Dendritic cell treated with granulocyte-macrophage colony-stimulating factor and Interleukin-4, amounts not matched to agents 40 ng/mL and 50 ng/mL, for 4 days (primary cell): ENCODE data around the gene LMBRD1.
"Not testable (repeated sequence)": the region's sequence is repeated elsewhere in the genome, so short reads cannot be mapped to it uniquely, and the experiment has no call there.

Experiments
- H3K27ac Mint-ChIP-seq: one replicate; pipeline ENCODE4 v1.8.0; 2022; ENCODE audit warnings: mild to moderate bottlenecking, mixed read lengths
- H3K27me3 Mint-ChIP-seq: one replicate; pipeline ENCODE4 v1.8.0; 2022; ENCODE audit warnings: mild to moderate bottlenecking, mixed read lengths
- H3K36me3 Mint-ChIP-seq: one replicate; pipeline ENCODE4 v1.8.0; 2022; ENCODE audit warnings: low read depth, mixed read lengths
- H3K4me1 Mint-ChIP-seq: one replicate; pipeline ENCODE4 v1.8.0; 2022; ENCODE audit warnings: low read depth, mixed read lengths
- H3K4me3 Mint-ChIP-seq: one replicate; pipeline ENCODE4 v1.8.0; 2022; ENCODE audit warnings: mild to moderate bottlenecking, moderate library complexity, mixed read lengths
- H3K9me3 Mint-ChIP-seq: one replicate; pipeline ENCODE4 v1.8.0; 2022; ENCODE audit warnings: mixed read lengths
- intact Hi-C: fragments of 100-400 bp; cut with micrococcal nuclease; formaldehyde crosslinking; loops from one replicate; pipeline ENCODE4 v1.15.0; 2022

LMBRD1 gene

DNA sequence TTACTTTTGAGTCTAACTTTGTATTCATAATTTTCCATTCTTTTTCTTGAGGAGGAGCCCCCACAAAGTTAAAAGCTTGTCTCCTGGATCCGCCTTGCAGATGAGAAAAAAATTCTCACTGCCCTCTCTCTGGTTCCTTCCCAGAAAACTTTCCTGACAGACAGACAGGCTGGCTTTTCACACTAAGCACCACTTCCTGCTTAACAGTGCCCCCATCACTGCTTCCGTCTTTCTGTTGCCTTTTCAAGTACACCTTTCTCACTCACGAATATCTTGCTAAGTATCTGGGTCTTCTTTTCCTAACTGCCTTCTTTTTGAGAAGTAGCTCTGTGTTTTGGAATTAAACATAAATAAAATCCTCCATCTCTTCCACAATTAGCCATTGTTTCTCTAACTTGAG is 19.8 kb upstream of the LMBRD1 start:
- Mint-ChIP-seq H3K36me3 (no peaks in the 10 kb centered on the region), H3K9me3 (no peaks in the 10 kb centered on the region), H3K4me3 (no peak overlapping the region), H3K27me3 (peaks cover 7% of the 10 kb centered on the region), H3K27ac (no peak overlapping the region), H3K4me1 (peaks cover 35% of the 10 kb centered on the region)
- intact Hi-C loops, result no loop called here

DNA sequence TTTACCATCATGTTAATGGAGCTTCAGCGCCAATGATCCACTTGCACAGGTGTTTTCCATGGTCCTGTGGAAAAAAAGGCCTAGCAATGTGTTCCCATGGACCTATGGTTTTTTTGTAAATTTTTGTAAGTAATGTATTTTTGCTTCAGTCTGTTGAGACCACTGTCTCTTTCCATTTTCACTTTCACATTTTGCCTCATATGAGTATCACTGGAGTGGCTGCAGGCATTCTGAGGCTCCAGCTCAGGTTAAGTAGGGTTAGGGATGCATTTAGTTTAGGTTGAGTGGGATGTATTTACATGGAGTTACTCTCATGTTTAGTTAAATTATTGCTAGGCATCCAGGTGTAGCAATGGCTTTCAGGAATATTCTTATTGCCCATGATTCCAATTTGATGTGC is 19.2 kb upstream of the LMBRD1 start:
- no peaks in the 10 kb centered on the region for H3K9me3 Mint-ChIP-seq
- no peaks in the 10 kb centered on the region for H3K36me3 Mint-ChIP-seq
- H3K4me3 Mint-ChIP-seq, result no peak overlapping the region
- intact Hi-C loops, result no loop called here
- H3K4me1 Mint-ChIP-seq, result peaks cover 40% of the 10 kb centered on the region
- no peak overlapping the region for H3K27ac Mint-ChIP-seq
- peaks cover 7% of the 10 kb centered on the region for H3K27me3 Mint-ChIP-seq

DNA sequence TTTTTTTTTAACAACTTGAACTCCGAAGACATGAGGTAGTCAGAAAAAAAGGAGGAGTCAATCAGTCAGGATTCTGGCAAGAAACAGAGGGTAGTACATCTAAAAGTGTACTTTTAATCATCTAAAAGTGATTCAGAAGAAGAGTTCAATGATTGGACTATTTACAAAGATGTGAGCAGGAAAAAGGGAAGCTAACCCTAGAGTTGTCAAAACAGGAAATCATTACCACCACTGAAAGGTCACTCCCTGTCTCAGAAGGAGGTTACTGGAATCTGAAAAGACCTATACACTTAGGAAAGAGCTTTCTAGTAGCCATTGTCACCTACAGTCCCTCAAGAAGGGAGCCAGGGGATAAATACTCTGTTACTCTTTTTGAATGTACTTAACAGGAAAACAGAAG is 16.7 kb upstream of the LMBRD1 start:
- no peak overlapping the region for H3K4me3 Mint-ChIP-seq
- H3K27ac Mint-ChIP-seq, result no peak overlapping the region
- H3K27me3 Mint-ChIP-seq, result peaks cover 13% of the 10 kb centered on the region
- H3K4me1 Mint-ChIP-seq, result peaks cover 48% of the 10 kb centered on the region
- intact Hi-C loops, result no loop called here
- no peaks in the 10 kb centered on the region for H3K36me3 Mint-ChIP-seq
- H3K9me3 Mint-ChIP-seq, result no peaks in the 10 kb centered on the region

DNA sequence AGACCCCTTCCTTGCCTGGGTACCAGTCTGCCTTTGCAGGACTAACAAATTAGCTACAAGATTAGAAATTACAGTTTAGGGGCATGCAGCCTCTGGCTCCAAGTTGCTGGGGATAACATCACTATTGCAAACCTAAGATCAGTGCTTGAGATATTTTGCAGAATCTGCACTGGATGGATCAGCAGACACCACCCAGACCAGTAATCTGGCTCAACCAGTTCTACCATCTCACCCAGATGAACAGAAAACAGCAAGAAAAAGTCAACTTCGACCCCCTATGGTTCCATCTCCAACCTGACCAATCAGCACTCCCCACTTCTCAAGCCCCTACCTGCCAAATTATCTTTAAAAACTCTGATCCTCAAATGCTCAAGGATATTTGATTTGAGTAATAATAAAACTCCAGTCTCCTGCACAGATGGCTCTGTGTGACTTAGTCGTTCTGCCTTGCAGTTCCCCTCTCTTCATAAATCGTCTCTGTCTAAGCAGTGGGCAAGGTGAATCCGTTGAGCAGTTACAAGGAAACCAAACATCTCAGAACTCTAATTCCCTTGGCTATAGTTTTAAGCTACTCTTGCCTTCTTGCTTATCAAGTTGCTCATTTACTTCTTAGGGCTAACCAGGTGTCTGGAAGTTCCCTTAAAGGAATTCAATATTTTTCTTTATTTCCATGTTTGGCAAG is 16.1 kb upstream of the LMBRD1 start:
- no peak overlapping the region for H3K27ac Mint-ChIP-seq

DNA sequence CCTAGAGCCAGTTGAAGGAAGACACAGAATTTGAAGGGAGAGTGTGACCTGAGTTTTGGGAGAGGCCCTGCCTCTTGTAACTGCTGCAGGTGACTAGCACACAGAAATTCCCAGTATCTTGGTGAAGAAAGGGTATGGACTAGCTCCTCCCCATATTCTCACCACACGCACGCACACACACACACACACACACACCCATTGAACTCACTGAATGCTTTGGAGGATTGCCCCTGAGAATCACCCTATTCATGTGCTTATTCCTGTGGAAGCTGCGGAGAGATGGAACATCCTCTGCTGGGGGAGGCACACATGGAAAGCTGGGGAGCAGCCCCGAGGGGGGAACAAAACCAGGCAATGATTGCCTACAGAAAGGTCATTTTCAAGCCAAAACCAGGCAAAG is 6.2 kb upstream of the LMBRD1 start:
- intact Hi-C loops, result no loop called here
- H3K27ac Mint-ChIP-seq, result no peak overlapping the region
- H3K4me3 Mint-ChIP-seq, result no peak overlapping the region
- no peaks in the 10 kb centered on the region for H3K9me3 Mint-ChIP-seq
- no peaks in the 10 kb centered on the region for H3K36me3 Mint-ChIP-seq
- H3K4me1 Mint-ChIP-seq, result no peaks in the 10 kb centered on the region
- peaks cover 3% of the 10 kb centered on the region for H3K27me3 Mint-ChIP-seq

More for the DNA sequence above, 16.1 kb upstream of the LMBRD1 start:
- peaks cover 13% of the 10 kb centered on the region for H3K27me3 Mint-ChIP-seq
- intact Hi-C loops, result no loop called here
- H3K36me3 Mint-ChIP-seq, result no peaks in the 10 kb centered on the region
- H3K4me3 Mint-ChIP-seq, result no peak overlapping the region
- no peaks in the 10 kb centered on the region for H3K9me3 Mint-ChIP-seq
- peaks cover 53% of the 10 kb centered on the region for H3K4me1 Mint-ChIP-seq

DNA sequence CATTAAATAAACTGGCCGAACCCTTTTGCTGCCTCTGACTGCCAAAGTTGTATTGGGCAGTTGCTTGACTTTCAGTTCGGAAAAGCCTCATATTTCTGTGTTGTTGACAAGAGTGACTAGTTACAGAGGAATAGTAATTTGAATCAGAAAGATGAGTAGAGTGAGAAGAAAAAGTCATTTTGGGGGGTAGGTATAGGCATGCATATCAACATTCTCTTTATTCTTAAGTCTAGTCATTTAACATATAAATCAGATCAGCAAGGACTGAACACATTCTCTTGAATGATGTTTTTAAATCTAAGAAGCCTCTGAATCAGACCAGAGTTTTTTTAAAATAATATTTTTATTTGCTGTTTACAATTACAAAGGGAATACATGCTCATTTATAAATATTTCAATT is 4.9 kb upstream of the LMBRD1 start:
- peaks cover under 1% of the 10 kb centered on the region for H3K36me3 Mint-ChIP-seq
- no peak overlapping the region for H3K27ac Mint-ChIP-seq
- H3K4me1 Mint-ChIP-seq, result peaks cover 10% of the 10 kb centered on the region
- no peak overlapping the region for H3K4me3 Mint-ChIP-seq
- no peaks in the 10 kb centered on the region for H3K9me3 Mint-ChIP-seq
- peaks cover 3% of the 10 kb centered on the region for H3K27me3 Mint-ChIP-seq
- intact Hi-C loops, result no loop called here

DNA sequence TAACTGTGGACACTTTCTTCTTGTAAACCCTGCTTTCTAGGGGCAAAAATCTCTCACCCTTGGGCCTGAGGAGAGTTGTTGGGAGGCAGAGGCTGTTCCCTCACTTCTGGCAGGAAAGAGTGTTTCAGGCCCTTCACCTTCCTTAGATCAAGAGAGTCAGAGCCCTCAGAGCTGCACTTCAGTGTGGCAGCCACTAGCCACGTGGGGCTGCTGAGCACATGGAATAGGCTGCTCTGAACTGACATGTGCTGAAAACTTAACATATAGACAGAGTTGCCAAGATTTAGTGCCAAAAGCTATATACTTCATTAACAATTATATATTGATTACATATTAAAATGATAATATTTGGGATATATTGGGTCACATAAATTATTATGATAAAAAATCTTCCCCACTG is 4.4 kb upstream of the LMBRD1 start:
- intact Hi-C loops, result no loop called here
- no peak overlapping the region for H3K27ac Mint-ChIP-seq
- peaks cover 3% of the 10 kb centered on the region for H3K27me3 Mint-ChIP-seq
- peaks cover 11% of the 10 kb centered on the region for H3K4me1 Mint-ChIP-seq
- no peaks in the 10 kb centered on the region for H3K9me3 Mint-ChIP-seq
- no peak overlapping the region for H3K4me3 Mint-ChIP-seq
- H3K36me3 Mint-ChIP-seq, result peaks cover 5% of the 10 kb centered on the region

DNA sequence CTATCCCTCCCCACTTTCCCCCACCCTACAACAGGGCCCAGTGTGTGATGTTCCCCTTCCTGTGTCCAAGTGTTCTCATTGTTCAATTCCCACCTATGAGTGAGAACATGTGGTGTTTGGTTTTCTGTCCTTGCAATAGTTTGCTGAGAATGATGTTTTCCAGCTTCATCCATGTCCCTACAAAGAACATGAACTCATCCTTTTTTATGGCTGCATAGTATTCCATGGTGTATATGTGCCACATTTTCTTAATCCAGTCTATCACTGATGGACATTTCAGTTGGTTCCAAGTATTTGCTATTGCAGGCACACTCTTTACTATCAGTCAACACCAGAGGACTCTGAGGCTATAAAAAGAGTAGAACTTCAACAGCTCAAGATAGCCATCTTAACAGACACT is 2.0 kb upstream of the LMBRD1 start:
- intact Hi-C loops, result loop anchor here (5.0 to 10.0 kb wide), 2 partner anchors 614 to 866 kb away; partner anchors contain the start of genes FAM135A and SMAP1
- H3K27ac Mint-ChIP-seq, H3K27me3 Mint-ChIP-seq, H3K4me3 Mint-ChIP-seq, H3K9me3 Mint-ChIP-seq: not testable (repeated sequence)
- peaks cover 25% of the 10 kb centered on the region for H3K4me1 Mint-ChIP-seq
- H3K36me3 Mint-ChIP-seq, result peaks cover 11% of the 10 kb centered on the region

DNA sequence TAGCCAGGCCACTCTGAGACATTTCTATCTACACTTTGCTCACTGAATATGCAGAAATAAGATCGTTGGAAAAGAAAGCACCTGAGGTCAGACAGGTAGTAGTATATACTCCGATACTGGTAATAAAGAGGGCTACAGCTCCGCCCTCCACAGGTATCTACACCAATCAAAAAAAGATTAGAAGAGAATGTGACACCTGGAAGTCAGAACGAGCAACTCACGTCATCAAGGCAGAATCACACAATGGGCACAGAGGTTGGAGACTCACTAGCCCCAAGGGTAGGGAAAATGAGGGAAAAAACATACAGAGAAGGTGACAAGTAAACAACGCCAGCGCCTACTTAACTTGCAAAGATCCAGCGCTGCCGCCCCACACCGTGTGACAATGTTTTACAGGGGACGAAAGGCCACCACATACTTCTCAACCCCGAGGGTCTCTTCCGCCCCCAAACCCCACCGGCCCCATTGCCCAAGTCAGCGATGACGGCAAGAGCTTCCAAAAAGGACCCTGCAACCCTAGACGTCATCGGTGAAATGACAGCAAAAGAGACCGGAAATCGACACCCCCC is 653 bp downstream of the LMBRD1 start:
- H3K27ac Mint-ChIP-seq, result peak overlapping the region; percentile 93
- intact Hi-C loops, result loop anchor here (5.0 to 10.0 kb wide), 2 partner anchors 616 to 869 kb away; partner anchors contain the start of genes FAM135A and SMAP1
- no peaks in the 10 kb centered on the region for H3K27me3 Mint-ChIP-seq
- no peaks in the 10 kb centered on the region for H3K9me3 Mint-ChIP-seq
- peak overlapping the region; percentile 90 for H3K4me3 Mint-ChIP-seq
- peaks cover 44% of the 10 kb centered on the region for H3K4me1 Mint-ChIP-seq
- H3K36me3 Mint-ChIP-seq, result peaks cover 11% of the 10 kb centered on the region

DNA sequence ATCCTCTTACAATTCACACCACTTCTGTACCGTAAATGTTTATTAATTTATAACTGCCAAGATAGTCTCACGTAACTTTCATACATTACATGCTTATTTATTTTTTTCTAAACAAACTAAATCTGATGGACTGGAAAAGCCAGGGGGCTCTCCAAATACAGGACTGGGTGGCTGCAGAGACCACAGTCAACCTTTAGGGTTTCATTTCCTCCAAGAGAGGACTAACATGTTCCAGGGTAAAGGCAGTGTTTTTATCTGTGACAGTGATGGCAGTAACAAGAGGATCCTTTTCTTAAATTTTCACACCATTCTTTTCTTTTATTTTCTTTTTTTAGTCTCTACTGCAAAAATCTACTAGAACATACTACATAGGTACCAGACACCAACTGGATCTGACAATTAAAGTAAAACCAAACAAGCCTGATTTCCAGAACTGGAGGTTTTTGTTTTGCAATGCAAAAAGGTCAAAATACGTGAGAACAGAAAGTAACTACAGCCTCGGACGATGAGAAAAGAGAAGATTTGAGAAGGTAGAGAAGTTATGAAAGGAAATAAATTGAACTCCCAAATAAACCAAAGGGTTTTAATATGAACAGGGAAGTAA is 1.2 kb downstream of the LMBRD1 start:
- Mint-ChIP-seq H3K36me3 (peaks cover 11% of the 10 kb centered on the region), H3K27me3 (no peaks in the 10 kb centered on the region), H3K27ac (peak overlapping the region; percentile 93), H3K9me3 (no peaks in the 10 kb centered on the region), H3K4me3 (peak overlapping the region; percentile 90), H3K4me1 (peaks cover 45% of the 10 kb centered on the region)
- intact Hi-C loops, result loop anchor here (5.0 to 10.0 kb wide), 2 partner anchors 617 to 869 kb away; partner anchors contain the start of genes FAM135A and SMAP1

DNA sequence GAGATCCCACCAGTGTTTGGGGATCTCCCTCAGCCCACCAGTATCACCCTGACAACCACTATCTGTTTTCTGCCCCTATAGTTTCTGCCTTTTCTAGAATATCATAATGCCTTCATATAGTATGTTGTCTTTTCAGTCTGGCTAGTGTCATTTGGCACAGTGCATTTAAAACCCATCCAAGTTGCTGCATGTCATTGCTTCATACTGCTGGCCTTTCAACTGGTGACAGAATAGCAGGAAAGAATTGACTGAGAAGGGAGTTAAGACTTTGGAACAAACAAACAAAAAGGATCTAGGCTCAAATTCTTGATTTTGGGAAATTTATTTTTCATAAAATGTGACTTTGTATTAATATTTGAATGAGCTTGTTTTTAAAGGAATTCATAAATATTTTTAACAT is 4.5 kb downstream of the LMBRD1 start:
- H3K36me3 Mint-ChIP-seq, result peaks cover 14% of the 10 kb centered on the region
- no peak overlapping the region for H3K4me3 Mint-ChIP-seq
- H3K9me3 Mint-ChIP-seq, result no peaks in the 10 kb centered on the region
- intact Hi-C loops, result loop anchor here (10.0 kb wide), 1 partner anchor 873 kb away; the partner anchor contains the start of gene SMAP1
- peaks cover 39% of the 10 kb centered on the region for H3K4me1 Mint-ChIP-seq
- H3K27me3 Mint-ChIP-seq, result no peaks in the 10 kb centered on the region
- H3K27ac Mint-ChIP-seq, result no peak overlapping the region

DNA sequence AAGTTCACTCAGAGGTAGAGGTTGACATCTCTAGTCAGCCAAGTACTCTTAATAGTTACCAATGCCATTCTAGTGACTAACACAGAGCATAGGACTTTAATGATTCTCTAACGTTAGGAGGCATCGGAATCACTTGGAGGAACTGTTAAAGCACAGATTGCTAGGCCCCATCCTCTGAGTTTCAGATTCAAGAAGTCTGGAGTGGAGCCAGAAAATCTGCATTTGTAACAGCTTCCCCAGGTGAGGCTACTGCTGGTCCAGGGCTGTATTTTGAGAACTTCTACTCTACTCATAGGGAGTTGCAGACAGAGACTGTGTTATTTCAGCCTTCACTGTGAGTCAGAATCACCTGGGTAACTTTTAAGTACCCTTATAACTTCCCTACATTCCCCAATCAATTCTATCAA is 5.7 kb downstream of the LMBRD1 start:
- no peaks in the 10 kb centered on the region for H3K27me3 Mint-ChIP-seq
- H3K4me1 Mint-ChIP-seq, result peaks cover 32% of the 10 kb centered on the region
- no peak overlapping the region for H3K4me3 Mint-ChIP-seq
- no peak overlapping the region for H3K27ac Mint-ChIP-seq
- H3K9me3 Mint-ChIP-seq, result no peaks in the 10 kb centered on the region
- intact Hi-C loops, result loop anchor here (10.0 kb wide), 1 partner anchor 874 kb away; the partner anchor contains the start of gene SMAP1
- H3K36me3 Mint-ChIP-seq, result peaks cover 11% of the 10 kb centered on the region

DNA sequence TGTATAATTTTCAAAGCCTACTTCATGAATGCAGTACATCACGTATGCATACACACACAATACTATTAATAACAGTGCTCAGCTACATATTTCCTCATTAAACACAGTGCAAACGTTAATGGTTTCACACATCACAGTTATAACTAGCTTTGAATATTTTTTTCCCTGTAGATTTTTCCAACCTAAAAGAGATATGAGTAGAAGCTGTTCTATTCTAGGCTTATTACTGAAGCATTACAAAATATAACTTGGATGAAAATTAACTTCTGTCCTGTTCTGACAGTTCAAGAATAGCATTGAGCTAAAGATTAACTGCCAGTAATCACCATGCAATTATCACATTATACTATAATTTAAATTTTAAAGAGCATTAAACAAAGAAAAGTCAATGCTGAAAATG is 6.2 kb downstream of the LMBRD1 start:
- peaks cover 32% of the 10 kb centered on the region for H3K4me1 Mint-ChIP-seq

DNA sequence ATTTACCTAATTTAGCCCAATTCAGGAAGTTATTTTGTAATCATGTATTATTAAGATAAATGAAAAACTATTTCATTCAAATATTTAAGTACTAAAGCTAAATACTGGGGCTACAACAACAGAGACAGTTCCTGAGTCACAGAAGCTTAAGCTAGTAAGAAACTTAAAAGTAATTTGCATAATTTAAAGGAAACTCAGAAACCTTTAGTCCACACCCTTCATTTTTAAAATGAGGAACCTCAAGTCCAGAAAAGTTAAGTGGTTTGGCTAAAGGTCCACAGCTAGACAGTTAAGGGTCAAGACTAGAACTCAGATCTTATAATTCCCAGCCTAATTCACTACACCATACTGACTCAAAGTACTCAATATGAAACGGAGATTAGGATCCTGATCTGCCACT is 7.2 kb downstream of the LMBRD1 start:
- no peak overlapping the region for H3K4me3 Mint-ChIP-seq
- H3K4me1 Mint-ChIP-seq, result peaks cover 34% of the 10 kb centered on the region
- intact Hi-C loops, result no loop called here
- no peaks in the 10 kb centered on the region for H3K27me3 Mint-ChIP-seq
- peaks cover 7% of the 10 kb centered on the region for H3K36me3 Mint-ChIP-seq
- H3K9me3 Mint-ChIP-seq, result no peaks in the 10 kb centered on the region
- H3K27ac Mint-ChIP-seq, result no peak overlapping the region

More for the DNA sequence above, 6.2 kb downstream of the LMBRD1 start:
- intact Hi-C loops, result loop anchor here (10.0 kb wide), 1 partner anchor 874 kb away; the partner anchor contains the start of gene SMAP1
- Mint-ChIP-seq H3K27ac (no peak overlapping the region), H3K9me3 (no peaks in the 10 kb centered on the region), H3K27me3 (no peaks in the 10 kb centered on the region), H3K4me3 (no peak overlapping the region), H3K36me3 (peaks cover 7% of the 10 kb centered on the region)
